Hypothalamus (tissue), 51 donors: ENCODE results near the gene SOBP.
"Not testable (repeated sequence)": the region's sequence is repeated elsewhere in the genome, so short reads cannot be mapped to it uniquely, and the experiment has no call there.

ENCODE experiments used
- DNase-seq, 51 donors: peaks; one replicate each; lab custom pipeline; 2025; lab: John Stamatoyannopoulos, UW

Gene SOBP

GRCh38 chr6:107546691-107547450 is 57.0 kb downstream of the SOBP start:
- no peak for DNase-seq

DNA sequence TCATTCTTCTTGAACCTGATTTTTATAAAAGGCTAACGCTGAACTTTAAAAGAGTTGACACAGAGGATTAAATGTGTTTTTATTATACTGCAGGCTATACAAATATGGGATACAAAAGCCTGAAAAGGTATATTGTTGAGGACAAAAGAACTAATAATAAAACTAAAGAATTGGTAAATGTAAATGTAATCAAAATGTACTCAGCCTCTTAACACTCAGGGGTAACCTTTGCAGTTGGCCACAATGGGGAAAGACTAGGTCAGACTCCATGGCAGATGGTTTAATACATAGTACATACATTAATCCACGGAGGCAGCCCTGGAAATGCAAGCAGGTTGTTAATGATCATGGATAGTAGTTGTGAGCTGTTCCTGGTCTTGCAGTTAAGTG is 57.5 kb downstream of the SOBP start:
- DNase-seq, result no peak

- peak in 2 of 51 donors; percentile 22 to 33 for DNase-seq
Observed at GRCh38 chr6:107550241-107550840, 60.4 kb downstream of the SOBP start.

- DNase-seq, result no peak
Observed at GRCh38 chr6:107550906-107551305, 61.0 kb downstream of the SOBP start.

DNA sequence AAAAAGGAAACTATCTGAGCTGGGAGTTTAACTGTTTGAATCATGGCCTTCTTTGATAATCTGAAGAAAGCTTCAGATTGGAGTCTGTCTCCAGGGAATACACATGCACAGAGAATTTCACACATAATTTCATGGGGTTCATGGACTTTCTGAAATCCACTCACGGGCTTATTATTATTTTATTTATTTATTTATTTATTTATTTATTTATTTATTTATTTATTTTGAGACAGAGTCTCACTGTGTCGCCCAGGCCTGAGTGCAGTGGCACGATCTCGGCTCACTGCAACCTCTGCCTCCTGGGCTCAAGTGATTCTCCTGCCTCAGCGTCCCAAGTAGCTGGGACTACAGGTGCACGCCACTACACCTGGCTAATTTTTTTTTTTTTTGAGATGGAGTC is 63.2 kb downstream of the SOBP start:
- DNase-seq, result not testable (repeated sequence)

- no peak for DNase-seq
Observed at GRCh38 chr6:107554326-107554725, 64.4 kb downstream of the SOBP start.

DNA sequence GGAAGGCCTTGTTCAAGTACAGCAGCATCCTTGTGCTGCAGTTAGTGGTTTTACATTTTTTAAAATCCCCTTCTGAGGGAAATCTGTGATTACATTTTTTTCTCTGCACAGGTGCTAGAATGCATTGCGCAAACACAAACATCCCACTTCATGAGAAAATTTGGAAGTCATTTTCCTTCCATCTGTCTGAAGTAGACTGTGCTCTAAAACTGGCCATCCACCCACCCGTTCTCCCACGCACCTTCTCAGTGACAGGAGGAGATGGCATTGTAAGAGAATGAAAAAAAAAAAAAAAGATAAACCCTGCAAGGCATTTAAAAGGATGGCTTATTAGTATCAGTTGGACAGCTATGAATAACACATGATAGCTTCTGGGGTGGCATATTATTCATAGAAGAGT is 65.0 kb downstream of the SOBP start:
- no peak for DNase-seq

DNA sequence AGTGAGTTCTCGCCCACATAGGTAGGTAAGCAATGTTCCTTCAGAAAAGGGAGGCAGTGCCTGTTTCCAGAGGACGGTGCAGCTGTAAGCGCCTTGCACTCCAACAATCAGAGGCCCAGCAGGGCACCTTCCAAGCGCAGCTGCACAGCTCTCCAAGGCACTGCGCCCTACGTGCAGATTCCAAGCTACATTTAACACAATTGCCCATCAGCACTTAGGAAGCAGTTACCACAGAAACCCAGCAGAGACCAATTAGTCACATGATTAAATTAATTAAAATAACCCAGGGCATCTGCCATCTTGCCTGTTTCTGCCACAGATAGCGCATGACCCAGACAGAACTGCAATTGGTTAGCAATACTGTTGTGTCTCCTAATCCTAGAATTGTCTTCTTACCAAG is 65.5 kb downstream of the SOBP start:
- DNase-seq, result peak in 1 of 51 donors; percentile 22

GRCh38 chr6:107556082-107556481 is 66.2 kb downstream of the SOBP start:
- DNase-seq, result no peak

DNA sequence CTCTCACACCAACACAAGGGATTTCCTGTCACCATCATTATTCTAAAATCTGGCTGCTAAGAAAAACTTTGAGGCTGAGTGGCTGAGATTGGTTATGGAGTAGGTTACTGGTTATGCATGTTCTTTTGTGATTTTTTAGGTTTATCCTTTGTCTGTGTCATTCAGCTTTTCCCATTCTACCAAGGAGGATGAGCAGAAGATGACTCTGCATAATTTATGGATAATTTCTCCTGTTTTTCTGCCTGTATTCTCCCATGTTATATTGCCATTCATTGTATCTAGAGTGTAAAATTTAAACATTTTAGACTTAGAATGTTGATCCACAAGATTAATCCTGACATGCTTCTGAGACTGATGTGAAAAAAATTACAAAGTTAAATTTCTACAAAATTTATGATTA is 67.8 kb downstream of the SOBP start:
- no peak for DNase-seq

DNA sequence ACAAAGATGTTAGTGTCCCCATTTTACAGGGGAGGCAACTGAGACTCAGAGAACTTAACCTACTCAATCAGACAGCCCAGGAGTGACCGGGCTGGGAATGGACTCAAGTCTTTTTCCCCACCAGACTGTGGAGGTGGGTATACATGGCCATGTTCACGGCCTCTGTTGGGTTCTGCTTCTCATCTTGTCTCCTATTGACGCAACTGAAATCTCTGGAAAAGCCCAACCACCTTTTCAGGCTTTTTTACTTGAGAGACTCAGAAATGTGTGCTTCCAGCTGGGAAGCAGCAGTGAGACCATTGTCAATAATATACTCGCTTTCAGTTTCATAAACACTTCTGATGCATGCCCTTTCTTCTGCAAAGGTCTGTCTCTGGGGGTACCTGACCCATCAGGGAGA is 70.7 kb downstream of the SOBP start:
- no peak for DNase-seq

GRCh38 chr6:107561306-107561705 is 71.4 kb downstream of the SOBP start:
- DNase-seq, result no peak

DNA sequence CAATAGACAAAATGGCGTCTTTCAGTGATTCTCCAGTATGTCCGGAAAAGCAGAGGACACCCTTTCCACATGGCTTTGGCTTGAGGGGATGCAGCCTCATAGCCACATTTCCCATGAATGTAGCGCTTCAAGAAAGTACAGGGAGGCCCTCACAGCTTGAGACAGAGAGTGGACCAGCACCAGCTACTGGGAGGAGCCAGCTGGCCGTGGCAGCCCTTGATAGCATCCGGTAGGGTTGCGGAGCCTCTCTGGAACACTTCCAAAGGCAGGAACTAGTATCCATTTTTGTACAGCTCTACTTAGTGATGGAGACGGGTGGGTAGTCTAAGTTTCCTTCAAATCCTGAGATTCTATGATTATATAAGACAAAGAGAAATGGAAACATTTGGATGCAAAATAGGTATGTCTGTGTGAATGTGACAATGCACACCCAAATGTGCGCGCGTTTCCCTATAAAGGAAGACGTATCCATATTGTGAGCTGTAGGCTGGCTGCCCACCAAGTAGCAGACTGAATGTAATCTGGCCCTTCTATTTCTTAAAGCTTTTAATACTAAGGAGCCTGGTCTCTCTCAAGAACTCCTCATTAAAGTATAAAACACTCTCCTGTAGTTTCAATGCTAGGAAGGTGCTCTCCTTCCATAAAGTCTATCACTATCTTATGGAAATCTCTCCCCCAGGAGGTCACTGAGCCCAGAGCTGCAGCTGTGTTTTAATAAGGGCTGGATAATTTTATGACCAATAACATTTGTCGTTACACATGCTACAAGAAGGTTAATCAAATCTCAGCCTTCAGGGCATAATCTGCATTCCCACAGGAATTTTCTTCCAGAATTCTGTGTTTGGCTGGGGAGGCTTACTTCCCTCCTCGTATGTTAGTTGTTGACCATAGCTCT is 74.0 kb downstream of the SOBP start:
- DNase-seq, result no peak

GRCh38 chr6:107564589-107564951 is 74.7 kb downstream of the SOBP start:
- no peak for DNase-seq

GRCh38 chr6:107565165-107565723 is 75.3 kb downstream of the SOBP start:
- DNase-seq, result no peak

DNA sequence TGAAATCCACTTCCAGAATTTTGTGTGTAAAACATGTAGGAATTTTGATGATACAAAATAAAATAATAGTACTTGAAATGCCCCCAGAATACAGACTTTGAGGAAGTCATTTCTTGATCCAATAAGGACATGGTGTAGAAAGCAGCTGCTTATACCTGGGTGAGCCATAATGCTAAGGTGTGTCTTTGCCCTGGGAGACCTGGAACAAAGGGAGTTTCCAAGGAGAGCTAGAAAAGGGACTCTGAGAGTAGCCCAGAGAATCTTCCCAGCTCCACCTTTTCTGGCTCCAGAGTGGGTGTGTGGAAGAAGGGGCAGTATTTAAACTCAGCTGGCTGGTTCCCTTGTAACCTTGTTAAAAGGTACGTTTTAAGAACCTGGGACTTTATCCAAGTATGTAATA is 77.7 kb downstream of the SOBP start:
- DNase-seq, result no peak

- no peak for DNase-seq
Observed at GRCh38 chr6:107569473-107569872, 79.6 kb downstream of the SOBP start.

DNA sequence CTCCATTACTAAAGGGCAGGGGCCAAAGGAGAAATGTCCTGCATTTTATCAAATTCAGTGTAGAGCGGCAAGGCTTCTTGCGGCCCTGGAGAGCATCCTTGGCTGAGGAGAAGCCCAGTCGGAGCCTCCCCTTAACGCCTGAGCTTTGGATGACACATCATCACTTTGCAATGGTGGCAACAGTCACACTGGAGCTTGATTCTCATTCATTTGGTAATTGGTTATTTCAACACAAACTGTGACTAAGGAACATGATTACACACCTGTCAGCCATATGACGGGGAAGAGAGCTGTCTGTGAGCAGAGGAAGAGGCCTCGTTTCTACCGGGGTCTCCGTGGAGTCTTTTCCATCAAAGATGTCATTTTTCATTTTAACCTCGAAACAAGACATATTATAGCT is 81.4 kb downstream of the SOBP start:
- DNase-seq, result peak in 2 of 51 donors; percentile 21 to 22

DNA sequence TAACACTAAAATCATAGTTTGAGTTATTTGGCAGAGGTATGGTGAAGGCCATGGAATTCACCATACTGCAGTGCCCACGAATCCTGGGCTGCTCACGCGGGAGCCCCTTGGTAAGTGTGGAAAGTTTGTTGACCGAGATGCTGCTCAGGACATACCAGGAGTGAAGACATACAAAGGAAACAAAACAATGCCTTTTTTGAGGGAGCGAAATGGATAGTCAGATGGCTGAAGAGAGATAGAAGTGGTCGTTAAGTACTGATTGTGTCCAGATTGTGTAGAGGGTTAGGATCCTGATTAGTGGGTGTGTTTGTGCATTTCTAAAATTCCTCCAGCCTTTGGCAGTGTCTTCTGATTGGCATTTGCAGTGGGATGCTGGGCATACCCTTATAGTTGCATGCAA is 83.0 kb downstream of the SOBP start:
- DNase-seq, result no peak

DNA sequence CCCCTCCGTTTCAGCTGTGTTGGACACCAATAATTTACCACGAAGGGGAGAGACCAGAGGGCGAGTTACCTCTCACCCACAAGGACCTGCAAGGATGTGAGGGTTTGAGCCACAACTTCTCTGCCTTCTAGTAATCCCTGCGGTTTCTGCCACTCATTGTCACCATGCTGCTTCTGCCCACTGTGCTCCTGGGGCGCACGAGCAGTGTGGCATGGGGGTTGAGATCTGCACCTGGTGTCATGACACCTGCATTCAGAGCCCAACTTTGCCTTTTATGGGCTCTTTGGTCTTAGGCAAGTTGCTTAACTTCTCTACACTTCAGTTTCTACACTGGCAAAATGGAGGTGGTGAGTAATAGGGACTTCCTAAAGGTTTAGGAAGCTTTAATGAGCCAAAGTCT is 84.9 kb downstream of the SOBP start:
- DNase-seq, result no peak

- peak in 1 of 51 donors; percentile 33 for DNase-seq
Observed at GRCh38 chr6:107576852-107577251, 86.9 kb downstream of the SOBP start.
